Subcutaneous abdominal adipose tissue (tissue), 5 donors: ENCODE measurements around the gene TOP3B.

ENCODE experiments used
- H3K27ac ChIP-seq: one replicate; pipeline ENCODE4 v1.7.0; 2013; ENCODE audit warnings: low read depth, mild to moderate bottlenecking, inconsistent platforms, low read length, moderate library complexity
- H3K27me3 ChIP-seq, 5 donors: one replicate each; pipeline ENCODE4 v1.7.0; 2013; ENCODE audit warnings: low read length in 5 of 5, inconsistent platforms in 1 of 5; ENCODE audit not compliant: control insufficient read depth in 5 of 5, insufficient read depth in 4 of 5
- H3K36me3 ChIP-seq, 5 donors: one replicate each; pipeline ENCODE4 v1.7.0; 2013; ENCODE audit warnings: low read length in 5 of 5; ENCODE audit not compliant: control insufficient read depth in 5 of 5, insufficient read depth in 5 of 5
- H3K4me1 ChIP-seq, 5 donors: one replicate each; pipeline ENCODE4 v1.7.0; 2013; ENCODE audit warnings: low read length in 5 of 5, mild to moderate bottlenecking in 3 of 5, moderate library complexity in 1 of 5; ENCODE audit not compliant: control insufficient read depth in 5 of 5, insufficient read depth in 5 of 5
- H3K4me3 ChIP-seq, 5 donors: one replicate each; pipeline ENCODE4 v1.7.0; 2013; ENCODE audit warnings: low read length in 5 of 5, low read depth in 1 of 5
- H3K9ac ChIP-seq, 5 donors: one replicate each; pipeline ENCODE4 v1.7.0; 2013; ENCODE audit warnings: low read length in 5 of 5, mild to moderate bottlenecking in 4 of 5, moderate library complexity in 3 of 5
- H3K9me3 ChIP-seq, 5 donors: one replicate each; pipeline ENCODE4 v1.7.0; 2013; ENCODE audit warnings: low read length in 5 of 5; ENCODE audit not compliant: control insufficient read depth in 5 of 5
- donor health status: healthy.
- donor health status: healthy.
- donor health status: healthy.
- donor health status: healthy.
- donor health status: healthy.

TOP3B gene

GRCh38 chr22:22011964-22012363 lies 29.4 kb upstream of the TOP3B start:
- Histone ChIP-seq H3K27ac (no peak overlapping the region), H3K9ac (no peak overlapping the region), H3K4me1 (no peaks in the 10 kb centered on the region), H3K36me3 (no peaks in the 10 kb centered on the region), H3K4me3 (no peak overlapping the region), H3K9me3 (peaks cover 0 to 4% (median 2%) of the 10 kb centered on the region in 5 donors), H3K27me3 (peaks cover 0 to 8% (median 3%) of the 10 kb centered on the region in 5 donors)

- Histone ChIP-seq H3K9ac (no peak overlapping the region), H3K9me3 (peaks cover 0 to 4% (median 2%) of the 10 kb centered on the region in 5 donors), H3K27ac (no peak overlapping the region), H3K4me3 (no peak overlapping the region), H3K27me3 (peaks cover 0 to 8% (median 3%) of the 10 kb centered on the region in 5 donors), H3K36me3 (no peaks in the 10 kb centered on the region), H3K4me1 (no peaks in the 10 kb centered on the region)
These were observed 27.8 kb upstream of the TOP3B start for GRCh38 chr22:22010358-22010757.

GRCh38 chr22:22009661-22010060 lies 27.1 kb upstream of the TOP3B start:
- Histone ChIP-seq H3K4me1 (no peaks in the 10 kb centered on the region), H3K36me3 (no peaks in the 10 kb centered on the region)

GRCh38 chr22:22006596-22006990 lies 24.0 kb upstream of the TOP3B start:
- Histone ChIP-seq H3K4me1 (no peaks in the 10 kb centered on the region), H3K9me3 (no peaks in the 10 kb centered on the region), H3K4me3 (no peak overlapping the region), H3K9ac (no peak overlapping the region), H3K36me3 (no peaks in the 10 kb centered on the region), H3K27me3 (peaks cover 0 to 5% (median 3%) of the 10 kb centered on the region in 5 donors), H3K27ac (no peak overlapping the region)

More at GRCh38 chr22:22009661-22010060, 27.1 kb upstream of the TOP3B start:
- Histone ChIP-seq H3K9me3 (peaks cover 0 to 4% (median 2%) of the 10 kb centered on the region in 5 donors), H3K27me3 (peaks cover 0 to 8% (median 3%) of the 10 kb centered on the region in 5 donors), H3K27ac (no peak overlapping the region), H3K4me3 (no peak overlapping the region), H3K9ac (no peak overlapping the region)

GRCh38 chr22:22005945-22006595 lies 23.5 kb upstream of the TOP3B start:
- Histone ChIP-seq H3K9ac (no peak overlapping the region), H3K4me3 (no peak overlapping the region), H3K4me1 (no peaks in the 10 kb centered on the region), H3K36me3 (no peaks in the 10 kb centered on the region), H3K27ac (no peak overlapping the region), H3K27me3 (peaks cover 0 to 5% (median 3%) of the 10 kb centered on the region in 5 donors), H3K9me3 (no peaks in the 10 kb centered on the region)

- H3K9me3 ChIP-seq: no peaks in the 10 kb centered on the region
- no peak overlapping the region for H3K4me3 ChIP-seq
- H3K4me1 ChIP-seq: no peaks in the 10 kb centered on the region
- H3K9ac ChIP-seq: no peak overlapping the region
- no peaks in the 10 kb centered on the region for H3K36me3 ChIP-seq
- peaks cover 0 to 2% (median 0%) of the 10 kb centered on the region in 5 donors for H3K27me3 ChIP-seq
- no peak overlapping the region for H3K27ac ChIP-seq
These were observed 20.6 kb upstream of the TOP3B start for GRCh38 chr22:22003233-22003632.

GRCh38 chr22:22002526-22003055 lies 20.0 kb upstream of the TOP3B start:
- Histone ChIP-seq H3K27ac (no peak overlapping the region), H3K4me3 (no peak overlapping the region), H3K36me3 (no peaks in the 10 kb centered on the region), H3K27me3 (peaks cover 0 to 2% (median 0%) of the 10 kb centered on the region in 5 donors), H3K4me1 (no peaks in the 10 kb centered on the region), H3K9me3 (no peaks in the 10 kb centered on the region), H3K9ac (no peak overlapping the region)

- Histone ChIP-seq H3K27me3 (peaks cover 0 to 2% (median 0%) of the 10 kb centered on the region in 5 donors), H3K9me3 (no peaks in the 10 kb centered on the region), H3K9ac (no peak overlapping the region), H3K4me1 (no peaks in the 10 kb centered on the region), H3K4me3 (no peak overlapping the region), H3K36me3 (no peaks in the 10 kb centered on the region), H3K27ac (no peak overlapping the region)
These were observed 19.3 kb upstream of the TOP3B start for GRCh38 chr22:22001664-22002525.

GRCh38 chr22:21998595-21999247 lies 16.1 kb upstream of the TOP3B start:
- no peaks in the 10 kb centered on the region for H3K36me3 ChIP-seq
- H3K9me3 ChIP-seq: no peaks in the 10 kb centered on the region
- no peaks in the 10 kb centered on the region for H3K4me1 ChIP-seq
- no peak overlapping the region for H3K27ac ChIP-seq
- no peak overlapping the region for H3K4me3 ChIP-seq
- peaks cover 0 to 2% (median 0%) of the 10 kb centered on the region in 5 donors for H3K27me3 ChIP-seq
- no peak overlapping the region for H3K9ac ChIP-seq
